ENCODE measurements around the gene CSNK1A1L. TPM values are rescaled to one million over a fixed set of nuclear protein-coding genes. Genes with fewer than 3 reads are reported as not detected.
"Not testable (repeated sequence)": the region's sequence is repeated elsewhere in the genome, so short reads cannot be mapped to it uniquely, and the experiment has no call there.

The CSNK1A1L gene
- total and polyA plus RNA-seq, 7 donors = not detected

DNA sequence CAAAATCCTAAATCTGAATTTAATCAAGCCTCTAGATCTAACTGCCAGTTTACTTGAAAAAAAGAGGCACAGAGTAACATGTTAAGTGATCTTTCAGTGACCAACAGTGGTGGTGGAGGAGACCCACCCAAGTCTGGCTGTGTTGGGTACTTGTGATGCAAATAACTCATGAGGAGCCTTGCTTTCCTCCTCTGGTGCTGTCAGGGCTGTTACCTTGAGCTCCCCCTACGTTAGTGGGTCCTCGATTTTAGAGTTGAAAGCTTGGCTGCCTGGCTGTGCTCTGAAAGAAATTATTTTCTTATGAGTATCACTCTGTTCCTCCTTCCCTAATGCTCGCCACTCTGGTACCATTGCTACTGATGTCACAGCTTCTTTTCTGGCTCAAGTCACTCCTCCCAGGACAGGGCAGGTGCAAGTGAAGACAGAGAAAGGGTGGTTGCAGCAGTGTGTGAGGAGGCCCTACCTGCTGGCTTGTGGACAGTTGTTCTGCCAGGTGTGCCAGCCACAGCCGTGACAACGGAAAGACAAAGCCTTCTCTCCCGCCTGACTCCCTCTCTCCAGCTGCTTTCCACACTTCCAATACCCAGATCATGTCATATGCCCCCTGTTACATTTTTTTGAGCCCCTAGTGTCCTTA, 39.5 kb downstream of the CSNK1A1L start:
- TF ChIP-seq CTCF (IDR thresholded peaks at IDR 0.05) = no peak
- Histone ChIP-seq H3K27me3 (ENCODE audit: insufficient read depth in 3 of 3, low read length in 2 of 3) (no peaks in the 10 kb centered on the region), H3K4me1 (no peaks in the 10 kb centered on the region), H3K9me3 (no peaks in the 10 kb centered on the region), H3K27ac (no peak overlapping the region), H3K4me3 (no peak overlapping the region), H3K36me3 (ENCODE audit: insufficient read depth in 1 of 2, low read depth in 1 of 2) (no peaks in the 10 kb centered on the region)
- ATAC-seq (no peak), DNase-seq (no peak)
- WGBS, 3 donors = 75 to 82% (median 77%) methylated on average over 6 of the region's 6 CpGs
- intact Hi-C loops (cut with DNase I) = no loop called here

- no peaks in the 10 kb centered on the region for H3K36me3 ChIP-seq (ENCODE audit: insufficient read depth in 1 of 2, low read depth in 1 of 2)
- WGBS, 3 donors = 12 to 16% (median 13%) methylated on average over 10 of the region's 10 CpGs
- H3K27me3 ChIP-seq (ENCODE audit: insufficient read depth in 3 of 3, low read length in 2 of 3) = no peaks in the 10 kb centered on the region
- H3K4me1 ChIP-seq = peaks cover 13% of the 10 kb centered on the region
- no peak for TF ChIP-seq CTCF (IDR thresholded peaks at IDR 0.05)
- H3K9me3 ChIP-seq = peaks cover 5% of the 10 kb centered on the region
- DNase-seq (no peak), ATAC-seq (peak in 1 of 4 donors; percentile 7)
- H3K4me3 ChIP-seq = peak overlapping the region; percentile 99
- H3K27ac ChIP-seq = peak overlapping the region; percentile 96
- intact Hi-C loops (cut with DNase I) = no loop called here
Observed at GRCh38 chr13:37059848-37060192, 45.6 kb downstream of the CSNK1A1L start.

- TF ChIP-seq CTCF (IDR thresholded peaks at IDR 0.05) = no peak
- ATAC-seq = peak; percentile 99 to 100 (median 99)
- H3K27ac ChIP-seq = peak within 1 kb of the TSS; percentile 96
- intact Hi-C loops (cut with DNase I) = no loop called here
- peak within 1 kb of the TSS; percentile 99 for H3K4me3 ChIP-seq
- peaks cover 13% of the 10 kb centered on the region for H3K4me1 ChIP-seq
- peak; percentile 94 to 97 for DNase-seq
- H3K9me3 ChIP-seq = peaks cover 5% of the 10 kb centered on the region
- WGBS, 3 donors = 0 to 1% (median 1%) methylated on average over 66 to 75 of the region's 75 CpGs
- no peaks in the 10 kb centered on the region for H3K27me3 ChIP-seq (ENCODE audit: insufficient read depth in 3 of 3, low read length in 2 of 3)
- no peaks in the 10 kb centered on the region for H3K36me3 ChIP-seq (ENCODE audit: insufficient read depth in 1 of 2, low read depth in 1 of 2)
Observed at GRCh38 chr13:37058910-37059847, 46.3 kb downstream of the CSNK1A1L start, which contains the start of gene SUPT20H. TSS of gene SUPT20H (minus strand) at chr13:37059688. CDS start at chr13:37051490, 8,198 bp downstream.

DNA sequence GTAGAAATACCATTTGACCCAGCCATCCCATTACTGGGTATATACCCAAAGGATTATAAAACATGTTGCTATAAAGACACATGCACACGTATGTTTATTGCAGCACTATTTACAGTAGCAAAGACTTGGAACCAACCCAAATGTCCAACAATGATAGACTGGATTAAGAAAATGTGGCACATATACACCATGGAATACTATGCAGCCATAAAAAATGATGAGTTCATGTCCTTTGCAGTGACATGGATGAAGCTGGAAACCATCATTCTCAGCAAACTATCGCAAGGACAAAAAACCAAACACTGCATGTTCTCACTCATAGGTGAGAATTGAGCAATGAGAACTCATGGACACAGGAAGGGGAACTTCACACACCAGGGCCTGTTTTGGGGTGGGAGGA, 49.2 kb downstream of the CSNK1A1L start:
- 87 to 92% (median 87%) methylated on average over 2 of the region's 2 CpGs for WGBS, 3 donors
- ATAC-seq; H3K4me3 ChIP-seq; H3K27me3 ChIP-seq (ENCODE audit: insufficient read depth in 3 of 3, low read length in 2 of 3); H3K36me3 ChIP-seq (ENCODE audit: insufficient read depth in 1 of 2, low read depth in 1 of 2); H3K9me3 ChIP-seq; intact Hi-C loops (cut with DNase I); H3K27ac ChIP-seq; DNase-seq: not testable (repeated sequence)
- H3K4me1 ChIP-seq = peaks cover 13% of the 10 kb centered on the region

Other genes with a start within 250 kb of the CSNK1A1L start
- gene SMAD9, start 185.4 kb downstream of the CSNK1A1L start, total RNA-seq = 10 to 100 TPM in 2 of 4 donors, 1 to 10 TPM in 2; 1.3 to 33.5 (median 14.8) TPM
- gene SMAD9, start 185.4 kb downstream of the CSNK1A1L start, polyA plus RNA-seq = 1 to 10 TPM in 2 of 3 donors, under 1 TPM in 1; 0.51 to 1.2 (median 1.0) TPM
- gene ALG5, start 106.3 kb downstream of the CSNK1A1L start, total RNA-seq = 10 to 100 TPM in 2 of 4 donors, 1 to 10 TPM in 2; 9.1 to 14.6 (median 11.0) TPM
- 10 to 100 TPM; 19.1 to 29.9 (median 20.5) TPM for gene ALG5, start 106.3 kb downstream of the CSNK1A1L start, polyA plus RNA-seq
- 10 to 100 TPM; 18.8 to 34.8 (median 25.2) TPM for gene EXOSC8, start 104.9 kb downstream of the CSNK1A1L start, total RNA-seq
- 10 to 100 TPM; 31.6 to 41.9 (median 39.3) TPM for gene EXOSC8, start 104.9 kb downstream of the CSNK1A1L start, polyA plus RNA-seq
- 10 to 100 TPM; 19.4 to 23.7 (median 21.6) TPM for gene SUPT20H, start 46.0 kb downstream of the CSNK1A1L start, total RNA-seq
- gene SUPT20H, start 46.0 kb downstream of the CSNK1A1L start, polyA plus RNA-seq = 10 to 100 TPM; 14.3 to 30.1 (median 25.7) TPM

Data from psoas muscle (tissue), 8 donors.